WTC11 (cell line): ENCODE results near the gene PSMD3. TPM values are rescaled to one million over a fixed set of nuclear protein-coding genes. Genes with fewer than 3 reads are reported as not detected.

Experiments
- ATAC-seq: fragments of 200-7000 bp; cut with Tn5 transposase; 2 replicates; pipeline ENCODE4 v1.10.0; 2021; ENCODE audit warnings: mild to moderate bottlenecking, moderate library complexity
- CTCF ChIA-PET: fragments of 300-600 bp; sonication (Branson Sonifier 250); formaldehyde crosslinking; loops from one replicate; lab custom pipeline; 2021; ENCODE audit warnings: antibody characterized with exemption; lab: Charles Lee
- POLR2A ChIA-PET: fragments of 350-600 bp; sonication (Branson Sonifier 250); formaldehyde crosslinking; loops from one replicate; lab custom pipeline; 2021; ENCODE audit warnings: antibody characterized with exemption; lab: Charles Lee
- DNase-seq: peaks from one replicate; pipeline ENCODE4 v3.0.0; 2021; ENCODE audit warnings: low spot score
- H3K27ac Mint-ChIP-seq: 2 replicates; pipeline ENCODE4 v1.8.0; 2021; ENCODE audit warnings: mixed read lengths
- H3K27me3 Mint-ChIP-seq: 2 replicates; pipeline ENCODE4 v1.8.0; 2021; ENCODE audit warnings: low read depth, mild to moderate bottlenecking, moderate library complexity, mixed read lengths
- H3K36me3 Mint-ChIP-seq: 2 replicates; pipeline ENCODE4 v1.8.0; 2021; ENCODE audit warnings: mixed read lengths
- H3K4me1 Mint-ChIP-seq: 2 replicates; pipeline ENCODE4 v1.8.0; 2022; ENCODE audit warnings: mixed read lengths
- H3K4me3 Mint-ChIP-seq: 2 replicates; pipeline ENCODE4 v1.8.0; 2021; ENCODE audit warnings: mild to moderate bottlenecking, moderate library complexity, mixed read lengths
- H3K9me3 Mint-ChIP-seq: 2 replicates; pipeline ENCODE4 v1.8.0; 2021; ENCODE audit warnings: mixed read lengths
- CBFB ChIP-seq: sonication (generic); formaldehyde crosslinking; IDR thresholded peaks from 2 replicates; pipeline ENCODE4 v1.8.1; 2022; ENCODE audit warnings: mild to moderate bottlenecking, low read depth, missing genetic modification reagents
- CDX4 ChIP-seq: fragments of 250-450 bp; sonication (Bioruptor Pico); IDR thresholded peaks from 2 replicates; pipeline ENCODE4 v1.9.0; 2021; ENCODE audit warnings: moderate library complexity, mild to moderate bottlenecking, inconsistent platforms, borderline replicate concordance
- CREB1 ChIP-seq: sonication (generic); formaldehyde crosslinking; IDR thresholded peaks from 2 replicates; pipeline ENCODE4 v1.8.0; 2023; ENCODE audit warnings: mild to moderate bottlenecking, missing genetic modification reagents
- EMX1 ChIP-seq: fragments of 250-450 bp; sonication (Bioruptor Pico); IDR thresholded peaks from 2 replicates; pipeline ENCODE4 v1.8.0; 2021; ENCODE audit warnings: mild to moderate bottlenecking
- ESRRA ChIP-seq: sonication (generic); formaldehyde crosslinking; IDR thresholded peaks from 2 replicates; pipeline ENCODE4 v1.8.1; 2022; ENCODE audit warnings: mild to moderate bottlenecking, missing genetic modification reagents, borderline replicate concordance
- HMGA2 ChIP-seq: fragments of 250-450 bp; sonication (Bioruptor Pico); IDR thresholded peaks from 2 replicates; pipeline ENCODE4 v1.4.0; 2021; ENCODE audit warnings: mild to moderate bottlenecking, moderate library complexity
- MYBL2 ChIP-seq: sonication (generic); formaldehyde crosslinking; IDR thresholded peaks from 2 replicates; pipeline ENCODE4 v1.8.1; 2023; ENCODE audit warnings: mild to moderate bottlenecking, moderate library complexity, missing genetic modification reagents
- NR1H2 ChIP-seq: sonication (generic); formaldehyde crosslinking; IDR thresholded peaks from 2 replicates; pipeline ENCODE4 v1.9.0; 2021; ENCODE audit warnings: mild to moderate bottlenecking, moderate library complexity, missing genetic modification reagents
- SMAD3 ChIP-seq: sonication (generic); formaldehyde crosslinking; IDR thresholded peaks from 2 replicates; pipeline ENCODE4 v1.8.0; 2022; ENCODE audit warnings: missing genetic modification reagents, mild to moderate bottlenecking, borderline replicate concordance
- SMAD4 ChIP-seq: sonication (generic); formaldehyde crosslinking; IDR thresholded peaks from 2 replicates; pipeline ENCODE4 v1.8.0; 2022; ENCODE audit warnings: mild to moderate bottlenecking, missing genetic modification reagents
- ZNF138 ChIP-seq: sonication (generic); formaldehyde crosslinking; conservative IDR thresholded peaks from 2 replicates; pipeline ENCODE4 v1.8.1; 2022; ENCODE audit warnings: mild to moderate bottlenecking, moderate library complexity, missing genetic modification reagents
- ZNF281 ChIP-seq: sonication (generic); formaldehyde crosslinking; IDR thresholded peaks from 2 replicates; pipeline ENCODE4 v1.8.0; 2023; ENCODE audit warnings: mild to moderate bottlenecking, missing genetic modification reagents
- ZNF423 ChIP-seq: fragments of 250-450 bp; sonication (Bioruptor Pico); IDR thresholded peaks from 2 replicates; pipeline ENCODE4 v2.1.2; 2022; ENCODE audit warnings: mild to moderate bottlenecking, moderate library complexity
- total RNA-seq: library from RNA; stranded (reverse); gene quantifications from 3 replicates; pipeline ENCODE4 v1.2.3, GENCODE V29; 2021
- TF ChIP-seq, protein P1 (sequence below): fragments of 250-450 bp; sonication (Bioruptor Pico); IDR thresholded peaks from 2 replicates; pipeline ENCODE4 v1.9.0; 2021; ENCODE audit warnings: mild to moderate bottlenecking
- TF ChIP-seq, protein P2 (sequence below): sonication (generic); formaldehyde crosslinking; IDR thresholded peaks from 2 replicates; pipeline ENCODE4 v1.8.1; 2023; ENCODE audit warnings: mild to moderate bottlenecking, moderate library complexity, missing genetic modification reagents
- TF ChIP-seq, protein P3 (sequence below): fragments of 250-450 bp; sonication (Bioruptor Pico); IDR thresholded peaks from 2 replicates; pipeline ENCODE4 v1.9.0; 2021; ENCODE audit warnings: mild to moderate bottlenecking
- TF ChIP-seq, protein P4 (sequence below): sonication (generic); formaldehyde crosslinking; IDR thresholded peaks from 2 replicates; pipeline ENCODE4 v1.8.1; 2023; ENCODE audit warnings: mild to moderate bottlenecking, missing genetic modification reagents, moderate library complexity
- TF ChIP-seq, protein P5 (sequence below): sonication (generic); formaldehyde crosslinking; conservative IDR thresholded peaks from 2 replicates; pipeline ENCODE4 v1.8.1; 2022; ENCODE audit warnings: mild to moderate bottlenecking, missing genetic modification reagents
- TF ChIP-seq, protein P6 (sequence below): sonication (generic); formaldehyde crosslinking; IDR thresholded peaks from 2 replicates; pipeline ENCODE4 v1.8.0; 2022; ENCODE audit warnings: mild to moderate bottlenecking, missing genetic modification reagents

Gene PSMD3
- total RNA-seq, 1 experiment from 2014 or later: 190 TPM

GRCh38 chr17:39937447-39937846, 43.2 kb upstream of the PSMD3 start:
- H3K4me3 Mint-ChIP-seq: no peak overlapping the region
- no peak for DNase-seq
- H3K9me3 Mint-ChIP-seq: no peaks in the 10 kb centered on the region
- ChIA-PET POLR2A (no interaction called here), CTCF (interaction anchor here (0.6 to 1.8 kb wide), 3 partner anchors 20 to 91 kb away, joined by 3 to 5 read pairs (median 4); no protein-coding TSS in a partner anchor)
- ATAC-seq: no peak
- no peaks in the 10 kb centered on the region for H3K36me3 Mint-ChIP-seq
- TF ChIP-seq, protein P1, sequence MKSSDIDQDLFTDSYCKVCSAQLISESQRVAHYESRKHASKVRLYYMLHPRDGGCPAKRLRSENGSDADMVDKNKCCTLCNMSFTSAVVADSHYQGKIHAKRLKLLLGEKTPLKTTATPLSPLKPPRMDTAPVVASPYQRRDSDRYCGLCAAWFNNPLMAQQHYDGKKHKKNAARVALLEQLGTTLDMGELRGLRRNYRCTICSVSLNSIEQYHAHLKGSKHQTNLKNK: no peak
- TF ChIP-seq ESRRA (CRISPR knock-in tag) (no peak), MYBL2 (CRISPR knock-in tag) (no peak), EMX1 (no peak), HMGA2 (CRISPR knock-in tag) (no peak)
- TF ChIP-seq, protein P2, sequence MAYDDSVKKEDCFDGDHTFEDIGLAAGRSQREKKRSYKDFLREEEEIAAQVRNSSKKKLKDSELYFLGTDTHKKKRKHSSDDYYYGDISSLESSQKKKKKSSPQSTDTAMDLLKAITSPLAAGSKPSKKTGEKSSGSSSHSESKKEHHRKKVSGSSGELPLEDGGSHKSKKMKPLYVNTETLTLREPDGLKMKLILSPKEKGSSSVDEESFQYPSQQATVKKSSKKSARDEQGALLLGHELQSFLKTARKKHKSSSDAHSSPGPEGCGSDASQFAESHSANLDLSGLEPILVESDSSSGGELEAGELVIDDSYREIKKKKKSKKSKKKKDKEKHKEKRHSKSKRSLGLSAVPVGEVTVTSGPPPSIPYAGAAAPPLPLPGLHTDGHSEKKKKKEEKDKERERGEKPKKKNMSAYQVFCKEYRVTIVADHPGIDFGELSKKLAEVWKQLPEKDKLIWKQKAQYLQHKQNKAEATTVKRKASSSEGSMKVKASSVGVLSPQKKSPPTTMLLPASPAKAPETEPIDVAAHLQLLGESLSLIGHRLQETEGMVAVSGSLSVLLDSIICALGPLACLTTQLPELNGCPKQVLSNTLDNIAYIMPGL (CRISPR knock-in tag): no peak
- TF ChIP-seq, protein P3, sequence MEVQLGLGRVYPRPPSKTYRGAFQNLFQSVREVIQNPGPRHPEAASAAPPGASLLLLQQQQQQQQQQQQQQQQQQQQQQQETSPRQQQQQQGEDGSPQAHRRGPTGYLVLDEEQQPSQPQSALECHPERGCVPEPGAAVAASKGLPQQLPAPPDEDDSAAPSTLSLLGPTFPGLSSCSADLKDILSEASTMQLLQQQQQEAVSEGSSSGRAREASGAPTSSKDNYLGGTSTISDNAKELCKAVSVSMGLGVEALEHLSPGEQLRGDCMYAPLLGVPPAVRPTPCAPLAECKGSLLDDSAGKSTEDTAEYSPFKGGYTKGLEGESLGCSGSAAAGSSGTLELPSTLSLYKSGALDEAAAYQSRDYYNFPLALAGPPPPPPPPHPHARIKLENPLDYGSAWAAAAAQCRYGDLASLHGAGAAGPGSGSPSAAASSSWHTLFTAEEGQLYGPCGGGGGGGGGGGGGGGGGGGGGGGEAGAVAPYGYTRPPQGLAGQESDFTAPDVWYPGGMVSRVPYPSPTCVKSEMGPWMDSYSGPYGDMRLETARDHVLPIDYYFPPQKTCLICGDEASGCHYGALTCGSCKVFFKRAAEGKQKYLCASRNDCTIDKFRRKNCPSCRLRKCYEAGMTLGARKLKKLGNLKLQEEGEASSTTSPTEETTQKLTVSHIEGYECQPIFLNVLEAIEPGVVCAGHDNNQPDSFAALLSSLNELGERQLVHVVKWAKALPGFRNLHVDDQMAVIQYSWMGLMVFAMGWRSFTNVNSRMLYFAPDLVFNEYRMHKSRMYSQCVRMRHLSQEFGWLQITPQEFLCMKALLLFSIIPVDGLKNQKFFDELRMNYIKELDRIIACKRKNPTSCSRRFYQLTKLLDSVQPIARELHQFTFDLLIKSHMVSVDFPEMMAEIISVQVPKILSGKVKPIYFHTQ: no peak
- TF ChIP-seq, protein P4, sequence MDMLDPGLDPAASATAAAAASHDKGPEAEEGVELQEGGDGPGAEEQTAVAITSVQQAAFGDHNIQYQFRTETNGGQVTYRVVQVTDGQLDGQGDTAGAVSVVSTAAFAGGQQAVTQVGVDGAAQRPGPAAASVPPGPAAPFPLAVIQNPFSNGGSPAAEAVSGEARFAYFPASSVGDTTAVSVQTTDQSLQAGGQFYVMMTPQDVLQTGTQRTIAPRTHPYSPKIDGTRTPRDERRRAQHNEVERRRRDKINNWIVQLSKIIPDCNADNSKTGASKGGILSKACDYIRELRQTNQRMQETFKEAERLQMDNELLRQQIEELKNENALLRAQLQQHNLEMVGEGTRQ (CRISPR knock-in tag): no peak
- no peaks in the 10 kb centered on the region for H3K27me3 Mint-ChIP-seq
- no peak overlapping the region for H3K27ac Mint-ChIP-seq
- H3K4me1 Mint-ChIP-seq: peaks cover 23% of the 10 kb centered on the region

- POLR2A ChIA-PET: no interaction called here
- no peak overlapping the region for H3K27ac Mint-ChIP-seq
- CTCF ChIA-PET: interaction anchor here (0.6 to 1.8 kb wide), 3 partner anchors 20 to 92 kb away, joined by 3 to 5 read pairs (median 3); no protein-coding TSS in a partner anchor
- ATAC-seq: no peak
- H3K27me3 Mint-ChIP-seq: no peaks in the 10 kb centered on the region; the same call in 1 of the 2 replicates
- H3K4me3 Mint-ChIP-seq: no peak overlapping the region
- no peaks in the 10 kb centered on the region for H3K9me3 Mint-ChIP-seq
- peaks cover 20% of the 10 kb centered on the region for H3K4me1 Mint-ChIP-seq
- no peak for DNase-seq
- H3K36me3 Mint-ChIP-seq: no peaks in the 10 kb centered on the region
- TF ChIP-seq CDX4 (CRISPR knock-in tag) (no peak), ZNF138 (CRISPR knock-in tag) (no peak), SMAD4 (CRISPR knock-in tag) (no peak), CBFB (CRISPR knock-in tag) (no peak)
- TF ChIP-seq, protein P5, sequence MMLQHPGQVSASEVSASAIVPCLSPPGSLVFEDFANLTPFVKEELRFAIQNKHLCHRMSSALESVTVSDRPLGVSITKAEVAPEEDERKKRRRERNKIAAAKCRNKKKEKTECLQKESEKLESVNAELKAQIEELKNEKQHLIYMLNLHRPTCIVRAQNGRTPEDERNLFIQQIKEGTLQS: no peak
Observed at GRCh38 chr17:39938140-39938869, 42.3 kb upstream of the PSMD3 start.

DNA sequence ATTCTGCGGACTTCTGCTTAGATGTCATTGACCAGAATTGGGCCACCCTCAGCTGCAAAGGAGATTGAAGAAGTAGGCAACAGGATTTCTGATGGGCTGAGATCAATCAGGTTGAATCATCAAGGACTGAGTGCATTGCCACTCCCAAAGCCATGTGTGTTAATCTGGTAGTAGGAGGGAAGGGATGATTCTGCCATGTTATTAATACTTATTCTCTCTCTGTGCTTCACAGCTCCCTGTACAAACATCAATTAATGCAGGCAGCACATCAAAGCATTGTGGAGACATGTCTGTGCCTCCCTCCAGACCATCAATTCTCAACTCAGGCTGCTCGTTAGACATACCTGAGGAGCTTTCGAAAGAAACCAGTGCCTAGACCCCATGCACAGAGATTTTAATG, 41.5 kb upstream of the PSMD3 start:
- DNase-seq: no peak
- ATAC-seq: no peak
- H3K27ac Mint-ChIP-seq: no peak overlapping the region
- ChIA-PET POLR2A (no interaction called here), CTCF (interaction anchor here (0.6 to 1.8 kb wide), 3 partner anchors 19 to 35 kb away, joined by 3 to 5 read pairs (median 4); no protein-coding TSS in a partner anchor)
- no peak overlapping the region for H3K4me3 Mint-ChIP-seq
- no peaks in the 10 kb centered on the region for H3K36me3 Mint-ChIP-seq
- H3K4me1 Mint-ChIP-seq: peaks cover 12% of the 10 kb centered on the region
- no peaks in the 10 kb centered on the region for H3K9me3 Mint-ChIP-seq
- H3K27me3 Mint-ChIP-seq: no peaks in the 10 kb centered on the region; the same call in 1 of the 2 replicates
- TF ChIP-seq, protein P6, sequence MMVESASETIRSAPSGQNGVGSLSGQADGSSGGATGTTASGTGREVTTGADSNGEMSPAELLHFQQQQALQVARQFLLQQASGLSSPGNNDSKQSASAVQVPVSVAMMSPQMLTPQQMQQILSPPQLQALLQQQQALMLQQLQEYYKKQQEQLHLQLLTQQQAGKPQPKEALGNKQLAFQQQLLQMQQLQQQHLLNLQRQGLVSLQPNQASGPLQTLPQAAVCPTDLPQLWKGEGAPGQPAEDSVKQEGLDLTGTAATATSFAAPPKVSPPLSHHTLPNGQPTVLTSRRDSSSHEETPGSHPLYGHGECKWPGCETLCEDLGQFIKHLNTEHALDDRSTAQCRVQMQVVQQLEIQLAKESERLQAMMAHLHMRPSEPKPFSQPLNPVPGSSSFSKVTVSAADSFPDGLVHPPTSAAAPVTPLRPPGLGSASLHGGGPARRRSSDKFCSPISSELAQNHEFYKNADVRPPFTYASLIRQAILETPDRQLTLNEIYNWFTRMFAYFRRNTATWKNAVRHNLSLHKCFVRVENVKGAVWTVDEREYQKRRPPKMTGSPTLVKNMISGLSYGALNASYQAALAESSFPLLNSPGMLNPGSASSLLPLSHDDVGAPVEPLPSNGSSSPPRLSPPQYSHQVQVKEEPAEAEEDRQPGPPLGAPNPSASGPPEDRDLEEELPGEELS: no peak
- no peak for TF ChIP-seq ZNF281
- no peak for TF ChIP-seq NR1H2
- no peak for TF ChIP-seq SMAD3 (CRISPR knock-in tag)
- TF ChIP-seq ZNF423 (CRISPR knock-in tag): no peak
- TF ChIP-seq MYBL2 (CRISPR knock-in tag): no peak
- no peak for TF ChIP-seq EMX1
- TF ChIP-seq CREB1 (CRISPR knock-in tag): no peak
